Measurements from ENCODE around the gene IL36B.

The IL36B gene

GRCh38 chr2:113058998-113059960, 6.6 kb upstream of the IL36B start, which contains the start of gene IL36RN:
Gene IL36RN, plus strand, starts transcription at chr2:113059198. Its CDS starts 241 bp downstream, at chr2:113059439.
- Histone ChIP-seq H3F3A (ENCODE audit: control insufficient read depth, insufficient read depth) (no peaks in the 10 kb centered on the region), H3K9me2 (replicated peaks; ENCODE audit: control insufficient read depth, low read length) (no peaks in the 10 kb centered on the region), H3K36me3 (ENCODE audit: control insufficient read depth, low read length) (no peaks in the 10 kb centered on the region), H3K4me2 (ENCODE audit: low read length) (no peak within 1 kb of the TSS), H3K27me3 (ENCODE audit: control insufficient read depth, low read length) (no peaks in the 10 kb centered on the region), H3K27ac (ENCODE audit: low read depth, low read length) (no peak within 1 kb of the TSS), H3K79me2 (ENCODE audit: control insufficient read depth, low read length) (no peaks in the 10 kb centered on the region), H3K4me1 (ENCODE audit: control insufficient read depth, low read length) (no peaks in the 10 kb centered on the region), H3K9me3 (ENCODE audit: control insufficient read depth, insufficient read depth, low read length) (peaks cover 8% of the 10 kb centered on the region), H4K20me1 (ENCODE audit: control insufficient read depth, insufficient read depth, low read depth, low read length) (no peaks in the 10 kb centered on the region), H3K4me3 (ENCODE audit: low read length) (no peak within 1 kb of the TSS)
- TF ChIP-seq EZH2phosphoT487 (IDR thresholded peaks at IDR 0.05; ENCODE audit: borderline replicate concordance, low read length): no peak
- TF ChIP-seq, protein P1, sequence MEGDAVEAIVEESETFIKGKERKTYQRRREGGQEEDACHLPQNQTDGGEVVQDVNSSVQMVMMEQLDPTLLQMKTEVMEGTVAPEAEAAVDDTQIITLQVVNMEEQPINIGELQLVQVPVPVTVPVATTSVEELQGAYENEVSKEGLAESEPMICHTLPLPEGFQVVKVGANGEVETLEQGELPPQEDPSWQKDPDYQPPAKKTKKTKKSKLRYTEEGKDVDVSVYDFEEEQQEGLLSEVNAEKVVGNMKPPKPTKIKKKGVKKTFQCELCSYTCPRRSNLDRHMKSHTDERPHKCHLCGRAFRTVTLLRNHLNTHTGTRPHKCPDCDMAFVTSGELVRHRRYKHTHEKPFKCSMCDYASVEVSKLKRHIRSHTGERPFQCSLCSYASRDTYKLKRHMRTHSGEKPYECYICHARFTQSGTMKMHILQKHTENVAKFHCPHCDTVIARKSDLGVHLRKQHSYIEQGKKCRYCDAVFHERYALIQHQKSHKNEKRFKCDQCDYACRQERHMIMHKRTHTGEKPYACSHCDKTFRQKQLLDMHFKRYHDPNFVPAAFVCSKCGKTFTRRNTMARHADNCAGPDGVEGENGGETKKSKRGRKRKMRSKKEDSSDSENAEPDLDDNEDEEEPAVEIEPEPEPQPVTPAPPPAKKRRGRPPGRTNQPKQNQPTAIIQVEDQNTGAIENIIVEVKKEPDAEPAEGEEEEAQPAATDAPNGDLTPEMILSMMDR (IDR thresholded peaks at IDR 0.05; ENCODE audit: low read depth, low read length, poor library complexity, severe bottlenecking): no peak

DNA sequence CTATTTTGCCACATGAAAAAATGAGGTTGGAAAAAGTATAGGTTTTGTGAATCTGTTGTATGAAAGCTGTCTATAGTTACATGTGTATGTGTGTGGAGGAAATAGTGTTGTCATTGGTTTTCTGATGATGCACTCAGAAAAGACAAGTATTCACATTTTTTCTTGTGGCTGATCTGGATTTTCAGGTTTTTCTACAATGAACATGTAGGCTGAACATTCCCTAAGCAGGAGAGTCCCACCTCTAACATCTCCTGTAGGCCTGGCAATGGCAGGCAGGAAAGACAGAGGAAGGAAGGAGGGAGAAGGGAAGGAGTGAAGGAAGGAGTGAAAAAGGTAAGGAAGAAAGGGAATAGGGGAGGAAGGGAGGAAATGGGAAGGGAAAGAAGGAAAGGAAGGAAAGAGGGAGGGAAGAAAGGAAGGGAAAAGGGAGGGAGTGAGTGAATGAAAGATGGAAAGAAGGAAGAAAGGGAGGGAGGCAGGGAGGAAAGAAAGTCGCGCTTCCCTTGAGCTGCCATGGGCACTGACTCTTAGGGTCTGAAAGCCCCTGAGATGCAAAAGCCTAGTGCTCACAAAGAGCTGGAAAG, 5.8 kb upstream of the IL36B start:
- peaks cover 11% of the 10 kb centered on the region for H3K9me3 ChIP-seq (ENCODE audit: control insufficient read depth, insufficient read depth, low read length)
- no peak overlapping the region for H3K4me3 ChIP-seq (ENCODE audit: low read length)
- no peaks in the 10 kb centered on the region for H3F3A ChIP-seq (ENCODE audit: control insufficient read depth, insufficient read depth)
- no peak overlapping the region for H3K27ac ChIP-seq (ENCODE audit: low read depth, low read length)
- H3K79me2 ChIP-seq (ENCODE audit: control insufficient read depth, low read length): no peaks in the 10 kb centered on the region
- no peaks in the 10 kb centered on the region for H4K20me1 ChIP-seq (ENCODE audit: control insufficient read depth, insufficient read depth, low read depth, low read length)
- no peaks in the 10 kb centered on the region for H3K36me3 ChIP-seq (ENCODE audit: control insufficient read depth, low read length)
- H3K27me3 ChIP-seq (ENCODE audit: control insufficient read depth, low read length): no peaks in the 10 kb centered on the region
- no peak overlapping the region for H3K4me2 ChIP-seq (ENCODE audit: low read length)
- no peaks in the 10 kb centered on the region for H3K4me1 ChIP-seq (ENCODE audit: control insufficient read depth, low read length)
- H3K9me2 ChIP-seq (replicated peaks; ENCODE audit: control insufficient read depth, low read length): no peaks in the 10 kb centered on the region
- TF ChIP-seq, protein P1 (IDR thresholded peaks at IDR 0.05; ENCODE audit: low read depth, low read length, poor library complexity, severe bottlenecking): no peak
- TF ChIP-seq EZH2phosphoT487 (IDR thresholded peaks at IDR 0.05; ENCODE audit: borderline replicate concordance, low read length): no peak

DNA sequence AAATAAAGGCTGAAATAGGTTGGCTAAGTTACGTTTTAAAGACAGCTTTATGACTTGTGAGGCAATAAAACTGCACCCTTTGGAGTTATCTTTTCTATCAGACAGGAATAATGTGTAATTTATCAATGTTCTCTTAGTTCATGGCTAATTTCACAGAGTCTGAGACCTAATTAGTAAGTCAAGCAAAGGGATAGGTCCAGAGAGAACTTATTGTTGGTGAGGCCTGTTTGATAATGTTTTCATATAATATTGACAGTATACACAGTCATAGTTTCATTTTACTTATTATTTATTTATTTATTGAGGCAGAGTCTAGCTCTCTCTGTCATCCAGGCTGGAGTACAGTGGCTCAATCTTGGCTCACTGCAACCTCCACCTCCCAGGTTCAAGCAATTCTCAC, 4.5 kb upstream of the IL36B start:
- Histone ChIP-seq H3K4me1 (ENCODE audit: control insufficient read depth, low read length) (no peaks in the 10 kb centered on the region), H3K4me3 (ENCODE audit: low read length) (no peak overlapping the region), H3K4me2 (ENCODE audit: low read length) (no peak overlapping the region), H3K9me3 (ENCODE audit: control insufficient read depth, insufficient read depth, low read length) (peaks cover 11% of the 10 kb centered on the region), H3K27ac (ENCODE audit: low read depth, low read length) (no peak overlapping the region), H3K79me2 (ENCODE audit: control insufficient read depth, low read length) (no peaks in the 10 kb centered on the region), H4K20me1 (ENCODE audit: control insufficient read depth, insufficient read depth, low read depth, low read length) (no peaks in the 10 kb centered on the region), H3K36me3 (ENCODE audit: control insufficient read depth, low read length) (no peaks in the 10 kb centered on the region), H3K27me3 (ENCODE audit: control insufficient read depth, low read length) (no peaks in the 10 kb centered on the region), H3F3A (ENCODE audit: control insufficient read depth, insufficient read depth) (no peaks in the 10 kb centered on the region), H3K9me2 (replicated peaks; ENCODE audit: control insufficient read depth, low read length) (no peaks in the 10 kb centered on the region)
- TF ChIP-seq, protein P1 (IDR thresholded peaks at IDR 0.05; ENCODE audit: low read depth, low read length, poor library complexity, severe bottlenecking): no peak
- no peak for TF ChIP-seq EZH2phosphoT487 (IDR thresholded peaks at IDR 0.05; ENCODE audit: borderline replicate concordance, low read length)

All from DOHH2 (cell line).